GM19438 (cell line): Measurements from ENCODE around the gene HCN2.
A peak's percentile ranks its signal among the peaks of the same experiment; 100 is the strongest.
"Not testable (repeated sequence)": the region's sequence is repeated elsewhere in the genome, so short reads cannot be mapped to it uniquely, and the experiment has no call there.

ENCODE experiments used
- ATAC-seq: cut with Tn5 transposase; IDR thresholded peaks from one replicate; pipeline ENCODE4 v1.9.1; 2021; ENCODE audit warnings: low read depth; ENCODE audit not compliant: unreplicated experiment

The HCN2 gene

DNA sequence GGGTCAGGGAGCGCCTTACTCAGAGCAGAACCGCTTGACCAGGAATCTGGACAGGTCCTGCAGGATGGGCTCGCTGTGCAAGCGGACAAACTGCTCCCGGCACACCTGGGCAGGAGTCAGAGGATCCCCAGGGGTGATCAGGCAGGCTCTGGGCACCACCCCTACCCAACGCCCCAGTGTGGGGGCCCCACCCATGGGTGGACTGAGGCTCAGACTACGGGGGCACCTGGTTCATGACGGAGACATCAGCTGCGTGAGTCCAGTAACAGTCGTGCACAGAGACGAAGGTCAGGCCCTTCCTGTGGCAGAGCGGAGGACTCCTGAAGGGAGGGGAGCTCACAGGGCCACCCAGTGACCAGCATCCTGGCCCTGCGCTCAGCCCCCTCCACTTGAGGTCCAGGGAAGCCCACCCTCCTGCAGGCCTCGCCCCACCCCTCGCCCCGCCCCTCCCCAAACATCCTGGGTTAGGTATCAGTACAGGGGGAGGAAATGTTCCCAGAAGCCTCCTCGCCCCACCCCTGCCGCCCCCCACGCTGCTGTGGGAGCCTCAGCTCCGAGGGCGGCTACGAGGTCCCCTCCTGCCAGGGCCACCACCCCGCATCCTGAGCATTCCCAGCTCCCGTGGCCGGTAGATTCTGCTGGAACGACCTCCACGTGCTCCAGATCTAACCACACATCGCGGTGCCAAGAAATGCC lies 28.0 kb downstream of the HCN2 start:
- no peak for ATAC-seq

DNA sequence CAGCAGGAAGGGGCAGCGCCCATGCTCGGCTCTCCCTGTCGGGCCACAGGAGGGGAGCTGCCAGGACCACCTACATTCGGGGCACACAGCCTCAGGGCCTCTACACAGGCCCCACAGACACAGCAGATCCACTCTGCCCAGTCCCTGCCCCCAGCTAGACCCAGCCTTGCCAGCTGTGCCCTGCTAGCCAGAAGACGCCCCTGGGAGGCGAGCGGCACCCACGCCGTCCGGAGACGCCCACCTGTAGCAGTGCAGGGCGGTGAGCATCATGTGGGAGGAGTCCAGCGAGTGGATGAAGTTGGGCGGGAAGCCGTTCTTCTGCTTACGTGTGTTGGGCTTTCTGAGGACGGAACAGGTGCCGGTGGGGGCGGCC lies 28.6 kb downstream of the HCN2 start:
- ATAC-seq = no peak

DNA sequence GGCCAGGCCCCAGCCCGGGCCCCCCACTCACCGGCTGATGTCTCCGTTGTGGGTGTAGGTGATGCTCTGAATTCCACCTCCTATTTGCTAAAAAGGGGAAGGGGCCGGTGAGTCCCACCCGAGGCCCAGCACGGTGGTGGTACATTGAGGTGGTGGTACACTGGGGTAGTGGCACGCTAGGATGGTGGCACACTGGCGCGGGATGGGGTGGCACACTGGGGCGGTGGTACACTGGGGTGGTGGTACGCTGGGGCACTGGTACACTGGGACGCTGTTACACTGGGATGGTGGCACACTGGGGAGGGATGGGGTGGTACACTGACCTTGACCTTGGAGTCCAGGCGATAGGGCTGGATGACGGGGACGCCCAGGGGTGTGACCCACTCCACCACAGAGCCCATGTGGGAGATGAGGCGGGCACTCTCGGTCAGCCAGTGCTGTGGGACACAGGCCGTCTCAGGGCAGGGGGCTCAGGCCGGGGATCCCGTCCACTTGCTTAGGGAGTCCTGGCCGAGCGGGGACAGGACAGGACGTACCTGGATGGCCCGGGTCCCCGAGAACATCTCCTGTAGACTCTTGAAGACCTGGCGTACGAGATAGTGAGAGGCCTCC lies 29.1 kb downstream of the HCN2 start:
- no peak for ATAC-seq

DNA sequence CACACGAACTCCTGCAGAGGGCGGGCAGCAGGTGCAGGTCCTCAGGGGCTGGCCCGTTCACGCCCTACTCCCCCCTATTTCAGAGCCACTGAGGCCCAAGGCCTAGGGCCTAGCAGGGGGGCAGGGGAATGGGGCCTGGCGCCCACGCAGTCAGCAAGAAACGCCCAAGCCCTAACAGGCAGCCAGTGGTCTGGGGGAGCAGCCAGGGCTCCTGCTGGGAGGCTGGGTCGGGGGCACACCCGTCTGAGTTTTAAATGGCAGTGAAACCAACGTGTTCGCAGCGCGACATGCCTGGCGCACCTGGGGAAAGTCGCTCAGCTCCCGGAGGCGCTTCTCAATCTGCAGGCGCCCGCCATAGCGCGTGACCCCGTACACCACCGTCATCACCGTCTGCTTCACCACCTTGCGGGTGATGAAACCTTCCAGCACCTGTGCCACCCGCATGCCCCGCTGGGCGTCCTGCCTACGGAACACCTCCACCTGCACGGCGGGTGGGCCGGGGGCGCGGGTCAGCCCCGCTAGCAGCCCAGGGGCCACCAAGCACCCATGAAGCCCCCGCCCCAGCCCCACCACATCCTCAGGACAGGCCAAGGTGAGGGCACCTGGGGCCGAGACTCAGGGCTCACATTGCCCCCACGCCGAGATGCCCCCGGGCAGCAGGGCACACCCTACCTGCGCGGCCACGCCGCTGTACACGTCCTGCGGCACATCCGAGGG lies 29.8 kb downstream of the HCN2 start:
- no peak for ATAC-seq

DNA sequence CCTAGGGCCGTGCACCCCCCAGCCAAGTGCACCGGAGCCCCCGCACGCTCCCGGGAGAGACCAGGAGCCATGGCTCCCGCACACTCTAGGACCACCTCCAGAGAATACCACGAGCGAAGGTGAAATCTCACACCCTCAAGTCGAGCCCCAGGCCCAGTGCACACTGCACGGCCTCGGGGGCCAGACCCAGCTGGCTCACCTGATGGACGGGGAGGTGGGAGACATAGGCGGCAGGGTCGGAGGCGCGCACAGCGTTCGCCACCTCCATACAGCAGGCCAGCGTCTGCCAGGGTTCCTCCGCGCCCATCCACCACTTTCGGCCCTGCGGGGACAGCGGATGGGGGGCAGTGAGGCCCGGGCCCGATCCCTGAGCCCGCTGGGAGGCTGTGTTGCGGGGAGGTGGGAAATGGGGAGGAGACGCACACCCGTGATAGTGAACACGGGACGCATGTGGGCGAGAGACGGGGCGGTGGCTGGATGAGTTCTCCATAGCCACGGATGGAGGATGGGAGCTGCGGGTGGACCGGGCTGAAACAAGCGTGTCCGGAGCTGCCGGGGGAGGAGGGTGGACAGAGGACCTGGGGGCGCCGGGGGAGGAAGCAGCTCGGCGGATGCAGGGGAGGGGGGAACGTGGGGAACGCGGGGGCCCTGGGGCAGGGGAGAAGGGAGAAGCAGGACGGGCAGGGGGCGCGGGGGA lies 30.6 kb downstream of the HCN2 start:
- no peak for ATAC-seq

DNA sequence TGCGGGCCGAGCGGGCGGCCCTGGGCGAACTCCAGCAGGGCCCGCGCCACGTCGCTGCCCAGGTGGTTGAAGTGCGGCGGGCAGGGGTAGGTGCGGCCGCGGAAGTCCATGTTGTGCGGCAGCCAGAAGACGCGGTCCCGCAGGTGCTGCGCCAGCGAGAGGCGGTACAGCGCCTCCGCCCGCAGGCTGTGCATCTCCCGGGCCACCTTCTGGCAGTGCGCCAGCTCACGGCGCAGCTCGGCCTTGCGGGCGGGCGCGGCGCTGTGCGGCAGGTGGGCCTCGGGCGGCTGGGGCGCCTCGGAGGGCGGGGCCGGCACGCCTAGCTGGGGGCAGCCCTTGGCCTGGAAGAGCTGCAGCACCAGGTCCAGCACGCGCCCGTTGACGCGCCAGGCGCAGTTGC lies 31.5 kb downstream of the HCN2 start:
- not testable (repeated sequence) for ATAC-seq

DNA sequence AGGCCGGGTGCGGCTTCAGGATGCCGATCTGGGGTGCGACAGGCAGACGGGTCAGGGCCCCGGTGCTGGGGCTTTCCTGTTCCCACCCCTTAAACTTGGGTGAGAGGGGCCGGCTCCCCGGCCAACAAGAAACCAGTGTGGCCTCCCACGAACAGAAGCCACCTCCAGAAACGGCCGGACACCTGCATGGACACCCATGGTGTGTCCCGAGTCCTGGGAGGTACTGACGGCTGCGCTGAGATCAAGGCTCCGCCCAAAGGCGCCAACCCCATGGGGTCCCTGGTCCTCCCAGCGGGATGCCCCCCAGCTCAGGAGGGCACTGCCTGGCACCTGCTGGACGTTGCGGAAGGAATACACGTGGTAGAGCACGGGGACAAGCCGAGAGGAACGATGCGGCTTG lies 32.1 kb downstream of the HCN2 start:
- no peak for ATAC-seq

DNA sequence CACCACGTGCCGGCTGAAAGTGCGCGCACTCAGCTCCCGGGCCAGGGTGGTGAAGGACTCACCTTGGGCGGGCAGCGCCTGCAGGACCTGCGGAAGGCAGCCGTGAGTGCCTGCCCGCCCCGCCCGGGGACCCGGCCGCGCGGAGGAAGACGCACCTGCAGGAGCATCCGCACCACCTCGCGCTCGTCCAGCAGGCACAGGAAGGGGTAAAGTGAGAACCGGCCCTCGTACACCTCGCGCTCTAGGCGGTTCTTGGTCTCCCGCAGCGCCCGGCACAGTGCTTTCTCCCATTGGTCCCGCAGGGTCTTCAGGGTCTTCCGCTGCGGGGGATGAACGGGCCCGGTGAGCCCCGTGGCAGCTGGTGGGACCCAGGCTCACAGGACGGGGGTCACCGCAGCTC lies 33.0 kb downstream of the HCN2 start:
- no peak for ATAC-seq

DNA sequence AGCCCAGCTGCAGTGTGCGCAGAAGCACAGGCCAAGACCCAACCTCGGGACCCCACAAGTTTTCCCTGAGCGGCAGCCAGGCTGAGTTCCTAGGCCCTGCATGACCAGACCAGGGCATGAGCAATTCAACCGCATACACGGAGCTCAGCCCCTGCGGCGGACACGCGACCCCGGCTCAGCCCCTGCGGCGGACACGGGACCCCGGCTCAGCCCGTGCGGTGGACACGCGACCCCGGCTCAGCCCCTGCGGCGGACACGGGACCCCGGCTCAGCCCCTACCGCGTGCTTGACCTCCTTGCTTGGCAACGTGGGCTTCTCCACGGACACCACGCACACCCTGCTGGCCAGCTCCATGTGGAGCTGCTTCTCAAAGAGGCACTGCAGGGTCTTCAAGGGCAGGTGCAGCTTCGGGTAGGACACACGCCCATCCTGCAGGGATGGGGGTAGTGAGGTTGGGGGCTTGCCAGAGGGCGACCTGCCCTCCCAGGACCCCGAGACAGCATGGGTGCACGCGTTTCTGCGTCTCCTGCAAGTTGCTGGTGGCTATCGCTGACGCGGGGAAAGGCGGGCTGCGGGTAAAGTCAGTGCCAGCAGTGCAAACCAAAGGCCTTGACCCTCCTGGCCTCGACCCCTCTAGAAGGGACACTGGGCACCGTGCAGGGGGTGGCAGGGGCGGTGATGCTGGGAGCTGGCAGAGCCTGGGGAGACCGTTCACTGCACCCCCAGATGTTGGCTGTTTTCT lies 33.7 kb downstream of the HCN2 start:
- ATAC-seq = no peak

DNA sequence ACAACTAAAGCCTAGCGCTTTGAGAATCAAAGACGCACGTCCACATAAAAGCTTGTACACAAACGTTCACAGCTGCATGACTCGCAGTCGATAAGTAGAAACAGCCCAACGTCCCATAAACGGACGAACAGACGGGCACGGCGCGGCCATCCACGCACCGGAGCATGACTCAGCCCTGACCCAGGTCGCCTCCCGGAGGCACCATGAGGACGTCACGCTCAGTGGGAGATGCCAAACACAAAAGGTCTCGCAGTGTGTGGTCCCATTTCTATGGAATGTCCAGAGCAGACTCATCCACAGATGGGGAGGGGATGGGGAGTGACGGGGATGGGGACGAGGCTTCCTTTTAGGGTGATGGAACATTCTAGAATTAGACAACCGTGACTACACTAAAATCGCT lies 34.3 kb downstream of the HCN2 start:
- ATAC-seq = no peak

DNA sequence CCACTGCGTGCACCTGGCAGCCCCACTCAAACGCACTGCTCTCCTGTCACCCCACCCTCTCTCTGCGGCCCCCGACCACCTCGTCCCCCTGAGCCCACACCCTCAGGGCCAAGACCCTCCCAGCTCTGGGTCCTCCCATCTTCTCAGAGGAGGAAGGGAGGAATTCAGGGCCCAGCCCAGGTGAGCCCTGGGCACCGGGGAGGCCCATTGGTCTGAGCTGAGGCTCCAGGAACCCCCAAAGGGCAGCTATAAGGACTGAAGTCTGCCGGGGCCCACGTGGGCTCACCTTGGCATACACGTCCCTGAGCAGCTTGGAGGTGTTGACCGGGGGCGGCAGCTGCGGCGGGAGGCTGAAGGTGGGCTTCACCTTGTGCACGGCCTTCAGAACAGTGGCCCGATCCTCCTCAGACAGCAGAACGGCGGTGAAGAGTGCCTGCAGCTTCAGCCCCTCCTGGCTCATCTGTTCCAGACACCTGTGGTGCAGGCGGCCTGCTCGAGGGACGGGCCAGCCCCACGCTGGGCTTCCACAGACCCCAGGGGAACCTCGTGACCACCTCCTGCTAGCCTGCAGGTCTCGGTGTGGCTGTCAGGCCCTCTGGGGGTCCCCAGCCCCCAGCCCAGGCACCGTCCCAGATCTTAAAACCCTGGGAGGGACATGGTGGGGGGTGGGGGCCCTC lies 34.9 kb downstream of the HCN2 start:
- no peak for ATAC-seq

DNA sequence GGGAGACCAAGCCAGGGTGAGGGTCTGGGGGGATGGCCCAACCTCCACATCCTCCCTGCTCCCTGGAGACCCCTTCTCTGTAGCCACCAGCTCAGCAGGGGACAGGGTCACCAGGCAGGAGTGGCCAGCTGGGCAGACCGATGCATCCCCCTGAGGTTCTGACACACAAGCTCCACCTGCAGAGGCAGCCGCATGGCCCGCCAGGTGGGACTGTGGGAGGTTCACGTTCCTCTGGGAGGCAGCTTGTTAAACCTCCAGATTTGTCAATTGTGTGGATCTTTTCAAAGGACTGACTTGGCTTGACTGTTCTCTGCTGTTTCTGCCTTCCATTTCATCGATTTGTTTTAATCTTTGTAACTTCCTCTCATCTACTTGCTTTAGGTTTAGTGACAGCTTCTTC lies 35.6 kb downstream of the HCN2 start:
- no peak for ATAC-seq

DNA sequence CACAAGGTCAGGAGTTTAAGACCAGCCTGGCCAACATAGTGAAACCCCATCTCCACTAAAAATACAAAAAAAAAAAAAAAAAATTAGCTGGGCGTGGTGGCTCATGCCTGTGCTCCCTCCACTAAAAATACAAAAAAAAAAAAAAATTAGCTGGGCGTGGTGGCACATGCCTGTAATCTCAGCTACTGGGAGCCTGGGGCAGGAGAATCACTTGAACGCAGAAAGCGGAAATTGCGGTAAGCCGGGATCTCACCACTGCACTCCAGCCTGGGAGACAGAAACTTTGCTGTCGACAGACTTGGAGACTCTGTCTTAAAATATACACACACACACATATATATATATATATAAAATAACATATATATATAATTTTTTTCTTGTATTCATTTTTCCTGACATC lies 36.9 kb downstream of the HCN2 start:
- not testable (repeated sequence) for ATAC-seq

DNA sequence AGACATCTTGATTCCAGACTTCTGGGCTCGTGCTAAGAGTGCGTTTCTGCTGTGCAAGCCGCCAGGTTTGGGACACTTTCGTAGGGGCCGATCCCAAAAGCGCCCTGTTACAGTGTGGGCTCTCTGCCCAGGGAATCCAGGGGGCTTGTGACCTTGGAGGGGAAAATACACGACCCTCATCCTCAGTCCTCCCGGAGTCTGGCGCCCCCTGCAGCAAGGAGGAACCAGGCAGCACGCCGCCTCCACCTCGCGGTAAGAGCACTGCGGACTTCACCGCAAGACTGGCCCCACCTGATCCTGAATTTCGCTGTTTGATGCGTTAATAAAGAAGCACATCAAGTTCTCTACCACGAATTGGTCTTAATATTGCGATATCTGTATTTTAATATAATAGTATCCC lies 38.5 kb downstream of the HCN2 start:
- no peak for ATAC-seq

DNA sequence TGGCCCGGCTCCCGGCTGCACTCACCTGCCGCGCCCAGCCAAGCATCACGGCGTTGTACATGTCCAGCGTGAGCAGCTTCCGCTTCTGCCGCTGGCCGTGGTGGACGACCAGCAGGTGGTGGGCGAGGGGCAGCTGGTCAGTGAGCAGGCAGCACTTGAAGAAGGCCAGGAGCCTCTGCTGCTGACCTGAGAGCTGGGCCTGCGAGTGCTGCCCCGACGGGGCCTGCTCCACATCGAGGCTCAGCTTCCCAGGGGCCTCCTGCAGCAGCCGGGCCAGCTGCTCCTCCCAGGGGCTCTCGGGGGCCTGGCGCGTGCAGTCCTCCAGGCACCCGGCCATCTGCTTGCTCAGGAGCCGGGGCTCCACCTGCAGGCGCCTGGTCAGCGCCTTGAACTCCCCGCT lies 39.8 kb downstream of the HCN2 start:
- not testable (repeated sequence) for ATAC-seq

DNA sequence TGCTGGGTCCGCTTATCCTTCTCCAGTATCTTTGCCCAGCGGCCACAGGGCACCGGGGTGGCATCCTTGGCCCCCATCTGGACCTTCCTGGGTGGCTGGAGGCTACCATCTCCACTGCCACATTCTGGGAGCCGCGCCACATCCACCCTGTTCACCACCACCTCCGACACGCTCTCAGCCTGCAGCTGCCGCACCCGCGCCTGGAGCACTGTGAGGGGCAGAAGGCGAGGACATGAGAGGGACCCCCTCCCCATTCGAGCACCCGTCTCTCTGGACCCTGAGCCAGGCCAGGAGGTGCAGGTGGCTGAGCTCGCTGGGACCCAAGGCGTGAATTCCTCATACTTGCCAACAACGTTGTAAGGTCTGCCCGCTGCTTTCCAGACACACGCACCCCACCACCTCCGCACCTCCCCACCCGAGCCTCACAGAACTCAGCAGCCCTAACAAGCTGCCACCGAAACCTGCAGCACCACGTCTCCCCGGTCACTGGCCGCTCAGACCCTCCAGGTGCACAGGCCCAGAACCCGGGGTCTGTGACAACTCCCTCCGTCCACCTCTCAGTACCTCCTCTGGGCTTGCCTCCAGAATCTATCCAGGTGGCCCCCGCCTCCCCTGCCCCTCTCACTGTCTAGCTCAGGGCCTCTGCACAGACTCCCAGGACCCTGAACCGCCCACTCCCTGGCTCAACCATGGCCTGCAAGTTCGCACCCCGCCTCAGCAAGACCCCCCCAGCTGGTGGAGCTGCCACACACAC lies 40.5 kb downstream of the HCN2 start:
- ATAC-seq = no peak

DNA sequence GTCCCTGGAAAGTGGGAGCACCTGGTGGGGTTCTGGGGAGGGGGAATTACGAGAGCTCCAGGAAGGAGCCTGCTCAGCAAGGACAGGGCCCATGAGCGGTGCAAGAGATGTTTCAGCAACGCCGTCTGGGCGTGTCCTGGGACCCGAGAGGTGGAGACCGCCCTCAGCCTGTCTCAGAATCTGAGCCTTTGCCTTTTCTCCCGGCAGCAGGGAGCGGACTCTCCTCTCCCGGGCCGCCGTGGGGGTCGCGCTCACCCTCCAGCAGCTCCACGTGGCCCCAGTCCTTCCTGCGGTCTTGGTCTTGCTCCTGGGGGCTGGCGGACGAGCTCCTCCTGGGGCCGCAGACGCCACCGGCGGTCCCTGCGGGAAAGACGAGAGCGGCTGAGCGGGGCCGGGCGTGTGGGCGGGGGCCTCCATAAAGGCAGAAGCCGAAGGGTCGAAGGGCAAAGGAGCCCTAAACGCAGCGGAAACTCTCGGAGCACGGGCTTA lies 42.9 kb downstream of the HCN2 start:
- ATAC-seq = peak; percentile 8

DNA sequence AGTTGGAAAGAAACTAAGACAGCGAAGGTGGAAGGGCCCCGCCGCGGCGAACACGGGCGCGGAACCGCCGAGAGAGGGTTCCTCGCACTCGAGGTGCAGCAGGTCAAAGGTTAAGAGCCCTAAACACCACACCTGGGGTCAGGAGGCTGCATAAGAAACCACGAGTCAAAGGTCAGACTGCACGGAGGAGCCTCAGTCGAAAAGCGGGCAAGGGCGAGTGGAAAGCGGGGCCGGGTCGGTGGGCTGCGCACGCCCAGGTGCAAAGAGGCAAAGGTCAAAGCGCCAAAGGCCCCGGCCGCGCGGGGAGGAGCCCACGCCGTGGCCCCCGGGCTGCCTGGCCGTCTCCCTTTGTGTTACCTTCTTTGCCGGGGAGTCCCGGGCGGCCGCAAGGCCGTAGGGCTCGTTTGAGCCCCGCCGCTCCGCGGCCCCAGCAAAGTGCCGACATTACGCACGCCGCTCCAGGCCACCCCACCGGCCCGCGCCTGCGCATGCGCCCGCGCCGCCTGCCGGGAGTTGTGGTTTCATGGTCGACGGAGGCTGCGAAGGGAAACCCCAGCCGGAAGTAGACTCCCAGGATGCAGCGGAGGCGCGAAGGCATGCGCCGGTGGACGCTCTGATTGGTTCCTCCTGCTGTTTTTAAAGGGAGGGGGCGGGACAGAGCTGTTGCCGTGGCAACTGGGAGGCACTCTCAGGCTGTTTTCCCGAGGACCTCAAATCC lies 43.5 kb downstream of the HCN2 start, which contains the start of gene POLRMT:
TSS of gene POLRMT (minus strand) at position 470 of the 718 bp plus-strand sequence. CDS start at position 445, 25 bp downstream.
- peak; percentile 61 for ATAC-seq
